SW 1271 (cell line): ENCODE results near the gene FGF14.

Experiments used
- DNase-seq, 2 experiments: peaks; one replicate each; lab custom pipeline; 2025; lab: John Stamatoyannopoulos, UW

FGF14 gene

DNA sequence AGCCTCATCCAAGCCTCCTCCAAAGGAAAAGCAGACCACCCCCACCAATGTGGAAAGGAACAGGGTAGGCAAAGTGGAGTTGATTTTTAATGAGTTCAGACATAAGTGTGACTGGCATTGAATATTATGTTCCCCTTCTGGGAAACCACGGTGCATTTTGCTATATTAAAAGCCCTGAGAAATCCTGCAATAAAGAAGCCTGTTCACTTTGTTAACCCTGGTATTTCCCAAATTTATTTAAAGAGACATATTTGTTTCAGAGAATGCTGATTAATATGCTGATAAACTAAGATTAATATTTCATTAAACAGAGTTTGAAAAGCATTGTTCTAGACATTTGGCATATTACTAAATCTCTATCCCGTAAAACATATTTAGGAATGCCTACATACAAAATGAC lies 151.4 kb downstream of the FGF14 start:
- DNase-seq: no peak

DNA sequence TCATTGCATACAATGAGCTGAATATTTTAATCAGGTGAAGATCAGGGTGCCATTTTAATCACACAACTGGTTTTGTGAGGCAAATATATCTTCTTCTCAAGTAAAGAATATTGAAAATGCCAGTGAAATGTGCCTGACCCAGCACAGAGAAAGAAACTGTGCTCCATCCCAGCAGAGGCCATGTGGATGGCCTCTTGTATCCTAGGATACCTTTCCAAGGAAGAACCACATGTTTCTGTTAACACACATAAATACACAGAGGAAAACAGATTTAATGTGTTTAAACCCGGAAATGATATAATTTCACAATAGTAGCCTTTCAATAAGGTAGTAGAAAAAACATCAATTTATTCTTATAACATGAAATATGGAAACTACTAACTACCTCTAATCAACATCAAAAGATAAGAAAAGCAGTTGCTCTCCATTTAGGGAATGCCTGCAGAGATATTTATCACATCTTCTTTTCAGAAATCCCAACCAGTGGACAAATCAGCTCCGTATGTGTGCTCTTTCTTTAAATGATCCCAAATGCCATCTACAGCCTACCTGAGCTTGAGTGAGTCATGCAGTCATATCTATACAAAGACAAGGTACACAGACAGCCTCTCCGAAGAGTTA lies 157.1 kb downstream of the FGF14 start:
- no peak for DNase-seq

DNA sequence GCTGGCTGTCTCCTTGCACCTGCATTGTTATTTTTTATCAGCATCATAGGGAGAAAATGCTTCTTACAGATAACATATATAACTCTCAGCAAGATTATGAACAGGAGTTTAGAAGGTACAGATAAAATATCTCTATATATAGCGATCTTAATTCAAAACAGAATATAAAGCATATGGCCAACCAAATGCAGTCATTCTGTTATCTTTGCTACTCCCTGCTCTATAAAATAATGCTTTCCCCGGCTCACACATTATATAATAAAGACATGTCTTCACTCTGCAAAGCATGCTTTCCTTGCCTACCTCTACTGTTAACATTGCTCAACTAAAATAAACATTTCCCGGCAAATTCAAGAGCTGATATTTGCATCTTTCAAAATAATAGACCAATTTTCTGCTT lies 161.7 kb downstream of the FGF14 start:
- no peak for DNase-seq

DNA sequence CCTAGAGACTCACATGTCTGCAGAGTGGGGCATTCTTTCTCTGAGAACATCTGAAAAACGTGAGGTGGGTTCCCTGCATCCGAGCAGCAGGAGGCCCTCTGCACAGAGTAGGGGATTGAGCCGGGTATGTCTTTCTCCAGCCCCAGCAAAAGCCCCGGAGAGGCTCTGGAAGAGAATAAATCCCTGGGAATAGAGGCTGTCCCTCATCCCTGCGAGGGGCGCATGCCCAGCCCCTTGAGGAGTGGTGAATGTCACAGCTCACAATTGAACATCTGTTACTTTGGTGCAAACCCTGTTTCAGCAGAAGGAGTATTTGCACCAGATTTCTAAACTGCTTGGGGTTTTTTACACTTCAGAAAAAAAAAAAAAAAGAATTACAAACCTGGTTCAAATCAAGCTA lies 164.6 kb downstream of the FGF14 start:
- no peak for DNase-seq

DNA sequence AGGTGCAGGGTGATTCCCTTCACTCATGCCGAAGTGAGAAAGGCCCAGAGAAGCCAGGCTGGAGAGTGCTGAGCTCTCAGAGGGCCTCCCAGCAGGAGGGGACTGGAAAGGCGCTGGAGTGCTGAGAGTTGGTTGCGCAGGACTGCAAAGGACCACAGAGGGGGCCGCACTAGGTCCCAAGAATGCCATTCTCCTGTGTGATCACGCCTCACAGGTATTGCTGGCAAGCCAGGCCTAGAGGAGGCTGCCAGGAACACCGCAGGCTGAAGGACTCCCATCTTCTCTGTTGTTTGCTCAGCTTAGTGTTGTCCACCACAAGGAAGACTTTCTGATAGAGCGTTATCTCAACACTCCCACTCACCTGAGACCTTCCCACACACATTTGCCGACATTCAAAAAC lies 165.0 kb downstream of the FGF14 start:
- no peak for DNase-seq

DNA sequence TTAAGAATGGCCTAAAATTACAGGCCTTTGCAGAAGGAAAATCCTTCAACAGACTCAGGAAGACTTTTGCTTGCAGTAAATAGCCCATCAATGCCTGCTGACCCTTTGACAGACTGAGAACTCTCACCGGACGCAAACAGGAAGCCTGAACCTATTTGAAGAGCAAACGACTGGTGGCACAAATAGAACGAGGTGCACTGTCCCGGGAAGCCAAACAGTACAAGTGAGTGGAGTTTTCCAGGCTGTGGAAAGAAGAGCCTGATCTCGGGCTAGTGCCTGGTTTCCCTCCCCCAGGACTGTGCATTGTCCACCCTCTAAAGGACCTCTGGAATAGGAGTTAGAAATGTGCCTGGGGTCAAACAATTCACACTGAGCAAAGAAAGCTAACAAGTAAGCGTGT lies 165.5 kb downstream of the FGF14 start:
- DNase-seq: no peak

DNA sequence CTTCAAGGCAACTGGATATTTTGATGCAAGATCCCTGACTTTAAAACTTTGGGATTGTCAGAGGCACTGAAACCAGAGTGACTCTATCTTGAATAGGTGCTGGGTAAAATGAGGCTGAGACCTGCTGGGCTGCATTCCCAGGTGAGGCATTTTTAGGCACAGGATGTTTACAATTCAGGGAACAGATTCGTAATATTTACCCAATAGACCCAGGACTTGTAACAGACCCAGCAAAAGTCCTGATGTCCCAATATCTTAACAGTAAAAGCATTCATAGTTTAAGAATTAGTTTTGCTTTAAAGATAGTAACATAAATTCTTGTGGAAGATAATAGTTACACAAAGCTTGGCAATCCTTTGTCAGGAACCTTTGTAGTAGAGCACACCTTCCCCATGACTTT lies 166.2 kb downstream of the FGF14 start:
- DNase-seq: no peak

DNA sequence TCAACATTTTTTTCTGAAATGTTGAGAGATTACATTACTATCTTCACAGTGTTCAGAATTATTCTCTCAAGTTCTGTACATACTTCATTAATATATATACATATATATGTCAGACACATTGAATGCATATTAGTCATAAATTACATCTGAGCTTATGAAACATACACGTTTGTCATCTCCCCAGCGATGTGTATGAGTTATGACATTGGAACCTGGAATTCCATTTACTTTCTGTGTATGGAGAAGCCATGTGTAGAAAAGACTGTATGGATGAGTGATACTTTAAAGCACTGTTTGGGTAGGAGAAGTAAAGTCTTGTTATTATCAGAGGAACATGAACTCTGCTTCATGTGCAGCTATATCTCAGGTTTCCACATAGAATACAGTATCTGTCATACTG lies 167.2 kb downstream of the FGF14 start:
- DNase-seq: no peak

DNA sequence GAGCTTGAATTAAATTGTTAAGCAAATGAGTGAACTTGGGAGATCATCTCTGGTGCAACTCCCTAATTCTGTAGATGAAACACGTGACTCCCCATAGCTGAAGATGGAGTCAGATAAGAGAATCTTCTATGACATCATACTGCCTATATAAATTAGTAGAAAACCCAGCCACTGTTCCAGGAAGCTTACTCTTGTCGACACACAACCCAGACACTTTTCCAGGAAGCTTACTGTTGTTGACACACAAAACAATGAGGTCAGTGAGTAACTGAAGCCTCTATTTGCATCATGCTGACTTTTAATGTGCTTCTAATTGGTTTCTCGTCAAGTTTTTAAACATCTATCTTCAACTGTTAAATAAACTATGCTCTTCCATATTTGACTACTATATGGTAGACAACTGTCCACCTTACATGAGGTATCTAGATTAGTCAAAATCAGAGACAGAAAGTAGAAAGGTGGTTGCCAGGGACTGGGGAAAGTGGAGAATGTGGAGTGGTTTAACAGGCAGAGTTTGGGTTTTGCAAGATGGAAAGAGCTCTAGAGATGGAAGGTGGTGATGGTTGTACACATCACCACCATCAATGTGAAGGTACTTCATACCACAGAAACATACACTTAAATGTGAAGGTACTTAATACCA lies 168.2 kb downstream of the FGF14 start:
- no peak for DNase-seq

DNA sequence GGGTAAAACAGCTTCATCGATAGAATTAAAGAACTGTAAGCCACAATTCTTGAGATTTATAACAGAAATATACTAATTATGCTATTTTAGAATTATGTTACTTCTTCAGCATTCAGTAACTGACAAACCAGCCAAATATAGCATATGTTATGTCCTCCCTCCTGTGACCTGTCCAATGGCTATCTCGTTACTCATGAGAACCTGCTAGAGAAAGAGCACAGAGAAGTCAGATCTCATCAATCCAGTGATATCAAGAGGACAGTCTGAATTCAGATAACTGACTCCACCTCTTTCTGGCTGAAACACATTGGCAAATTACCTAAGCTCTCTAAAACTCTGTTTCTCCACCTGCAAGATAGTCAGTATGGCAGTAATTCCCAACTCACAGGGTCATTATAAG lies 170.4 kb downstream of the FGF14 start:
- DNase-seq: no peak

DNA sequence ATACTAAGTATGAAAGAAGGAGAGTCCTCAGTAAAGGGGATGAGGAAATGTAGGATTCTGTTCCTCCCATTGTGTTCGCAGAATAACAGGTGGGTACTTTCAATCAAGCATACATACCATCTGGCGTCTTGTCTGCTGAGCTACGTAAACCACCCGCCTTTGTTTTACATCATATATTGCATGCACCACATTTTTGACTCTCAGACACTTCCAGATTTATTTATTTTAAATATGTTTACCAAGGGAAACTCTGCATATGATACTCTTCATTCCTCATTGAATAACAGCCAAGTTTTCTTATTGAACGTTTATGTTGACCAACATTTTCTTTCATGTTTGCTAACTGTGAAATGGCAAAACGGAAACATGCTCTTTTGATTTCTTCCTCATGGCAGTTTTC lies 174.1 kb downstream of the FGF14 start:
- no peak for DNase-seq

DNA sequence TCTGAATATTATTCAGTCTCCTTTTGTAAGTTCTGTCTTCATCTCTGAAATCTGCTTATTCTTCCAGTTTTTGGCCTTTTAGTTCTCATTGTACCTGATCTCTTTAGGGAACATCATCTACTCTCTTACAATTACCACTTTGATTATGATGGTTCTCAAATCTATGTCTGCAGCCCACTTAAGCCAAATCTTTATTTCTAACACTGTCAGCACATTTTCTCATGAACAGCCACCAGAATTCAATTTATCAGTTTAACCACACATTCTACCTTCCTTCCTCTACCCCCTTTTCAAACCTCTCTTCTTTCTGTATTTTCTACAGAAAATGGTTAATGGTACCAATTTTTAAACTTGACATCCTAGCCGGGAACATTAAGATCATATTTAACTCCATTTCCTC lies 175.3 kb downstream of the FGF14 start:
- DNase-seq: no peak

DNA sequence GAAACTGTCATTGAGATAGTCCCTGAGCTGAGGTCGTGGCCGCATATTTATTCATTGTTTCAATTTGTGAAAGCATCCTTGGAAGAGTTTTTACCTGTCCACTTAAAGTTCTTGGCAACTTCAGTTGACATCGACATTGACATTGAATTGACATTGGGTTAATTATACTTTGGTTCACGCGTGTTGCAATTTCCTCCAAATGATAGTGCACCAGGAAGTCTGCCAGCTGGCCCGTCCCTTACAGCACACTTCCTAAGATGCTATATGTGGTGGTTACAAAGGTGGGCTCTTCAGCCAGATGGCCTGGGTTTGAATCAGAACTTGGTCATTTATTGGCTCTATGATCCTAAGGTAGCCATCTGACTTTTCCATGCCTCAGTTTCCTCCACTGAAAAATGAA lies 176.0 kb downstream of the FGF14 start:
- DNase-seq: no peak

DNA sequence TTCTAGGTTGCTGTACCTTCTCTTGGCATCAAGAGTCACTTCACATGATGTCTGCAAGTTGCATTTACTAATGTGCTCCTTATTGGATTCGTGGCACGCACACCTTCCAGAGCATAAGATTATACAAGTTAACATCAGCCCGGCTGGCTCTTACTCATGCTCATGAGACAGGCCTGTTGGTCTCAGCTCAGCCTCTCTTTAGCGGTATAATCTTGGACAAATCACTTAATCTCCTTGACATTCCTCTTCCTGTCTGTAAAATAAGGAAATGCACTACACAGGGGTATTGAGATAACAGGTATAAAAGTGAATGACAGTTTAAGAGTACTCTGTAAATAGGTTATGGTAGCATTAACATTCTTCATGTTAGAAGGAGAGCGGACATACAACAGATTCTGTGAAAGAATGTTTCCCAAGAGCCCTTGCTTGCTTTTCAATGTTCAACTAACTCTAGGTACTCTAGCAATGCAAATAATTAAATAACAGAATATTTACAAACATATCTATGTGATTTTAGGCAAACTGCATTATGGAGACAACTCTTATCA lies 181.1 kb downstream of the FGF14 start:
- DNase-seq: no peak

DNA sequence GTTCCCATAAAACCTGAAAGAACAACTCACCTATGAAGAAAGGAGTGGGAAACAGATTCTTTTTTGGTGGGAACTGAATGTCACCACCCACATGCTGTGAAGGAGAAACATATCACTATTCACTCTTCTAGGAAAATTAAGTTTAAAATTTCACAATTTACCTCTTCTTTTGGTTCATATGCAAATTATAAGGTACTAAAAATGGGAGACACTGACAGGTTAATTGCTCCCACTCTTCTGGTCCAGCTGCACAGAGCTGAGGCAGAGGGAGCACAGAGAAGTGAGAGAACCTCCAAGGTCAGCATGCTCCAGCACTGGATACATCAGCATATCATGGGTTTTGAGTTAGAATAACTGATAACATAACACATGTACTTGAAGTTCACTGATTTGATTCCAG lies 186.9 kb downstream of the FGF14 start:
- no peak for DNase-seq

DNA sequence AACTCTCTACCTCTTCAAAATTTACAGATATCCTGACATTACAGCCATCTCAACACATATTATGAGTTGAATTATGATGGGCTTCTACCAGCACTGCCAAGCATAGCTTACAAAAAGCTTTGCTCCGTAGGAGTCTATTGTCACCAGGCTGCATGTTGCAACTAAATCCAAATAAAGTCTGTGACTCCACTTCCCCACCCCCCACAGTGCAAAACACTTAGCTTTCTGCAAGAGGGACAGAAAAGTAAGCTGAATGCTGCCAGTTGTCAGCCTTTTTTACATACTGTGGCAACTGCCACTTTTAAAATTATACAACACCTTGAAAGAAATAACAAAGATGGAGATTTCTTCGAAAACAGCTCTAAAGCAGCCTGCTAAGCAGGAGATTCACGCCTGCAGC lies 189.1 kb downstream of the FGF14 start:
- DNase-seq: no peak

DNA sequence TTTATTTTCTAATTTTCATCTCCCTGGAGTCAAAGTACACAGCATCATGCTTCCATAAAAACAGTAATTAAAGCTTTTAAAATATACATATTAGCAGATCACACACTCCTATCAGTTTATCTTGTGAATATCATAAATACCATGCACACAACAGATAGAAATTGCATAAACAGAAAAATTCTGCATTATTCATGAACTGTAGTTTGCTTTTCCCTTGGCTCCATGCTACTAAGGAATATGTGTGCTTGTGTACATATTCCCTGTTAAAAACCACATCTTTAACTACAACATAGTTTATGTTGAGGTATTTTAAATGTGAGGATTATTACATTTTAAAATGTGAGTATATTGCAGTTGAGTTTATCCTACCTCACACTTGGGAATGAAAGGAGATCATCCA lies 193.5 kb downstream of the FGF14 start:
- DNase-seq: no peak

DNA sequence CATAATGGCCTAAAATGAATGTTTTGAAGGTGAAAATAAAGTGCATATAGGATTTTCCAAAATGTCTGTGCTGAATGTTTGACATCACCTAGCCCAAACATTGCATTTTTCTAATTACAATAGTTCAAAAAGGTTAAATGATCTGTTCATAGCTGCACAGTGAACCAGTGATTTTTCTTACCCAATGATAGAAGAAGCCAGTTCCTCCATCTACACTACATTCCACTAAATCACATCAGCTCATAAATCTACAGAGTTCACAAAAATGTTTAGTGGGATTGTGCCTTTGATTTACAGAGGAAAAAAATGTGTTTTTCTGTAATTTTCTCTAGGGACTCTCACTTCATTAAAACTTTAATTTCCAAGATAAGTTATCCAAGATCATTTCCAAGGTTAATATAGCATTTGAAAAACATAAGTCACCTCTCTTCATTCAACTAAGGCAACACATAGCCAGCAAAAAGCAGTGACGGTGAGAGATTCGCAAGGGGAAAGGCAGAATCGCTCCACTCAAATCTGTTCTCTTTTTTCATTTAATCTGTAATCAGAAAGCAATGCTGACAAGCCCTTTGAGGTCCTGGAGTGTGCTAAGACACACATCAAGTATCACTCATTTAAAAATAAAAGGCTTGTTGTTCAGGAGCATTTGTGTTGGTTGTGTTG lies 194.0 kb downstream of the FGF14 start:
- DNase-seq: no peak

DNA sequence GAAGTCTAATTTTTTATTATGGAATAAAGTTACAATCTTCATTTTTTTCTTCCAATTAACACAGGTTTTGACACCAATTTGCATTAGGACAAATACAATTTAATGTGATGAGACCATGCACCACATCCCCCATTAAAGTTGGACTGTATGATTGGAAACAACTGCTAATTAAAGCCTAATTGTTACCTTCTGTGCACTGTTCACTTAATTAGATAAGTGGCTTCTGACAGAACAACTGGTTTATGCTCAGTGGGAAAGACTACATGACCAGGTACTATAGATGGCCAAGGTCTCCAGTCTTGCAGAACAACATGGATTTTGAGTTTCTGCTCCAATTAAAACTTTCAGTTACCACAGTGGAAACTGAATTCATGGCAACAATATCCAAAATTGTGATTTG lies 198.1 kb downstream of the FGF14 start:
- DNase-seq: no peak

DNA sequence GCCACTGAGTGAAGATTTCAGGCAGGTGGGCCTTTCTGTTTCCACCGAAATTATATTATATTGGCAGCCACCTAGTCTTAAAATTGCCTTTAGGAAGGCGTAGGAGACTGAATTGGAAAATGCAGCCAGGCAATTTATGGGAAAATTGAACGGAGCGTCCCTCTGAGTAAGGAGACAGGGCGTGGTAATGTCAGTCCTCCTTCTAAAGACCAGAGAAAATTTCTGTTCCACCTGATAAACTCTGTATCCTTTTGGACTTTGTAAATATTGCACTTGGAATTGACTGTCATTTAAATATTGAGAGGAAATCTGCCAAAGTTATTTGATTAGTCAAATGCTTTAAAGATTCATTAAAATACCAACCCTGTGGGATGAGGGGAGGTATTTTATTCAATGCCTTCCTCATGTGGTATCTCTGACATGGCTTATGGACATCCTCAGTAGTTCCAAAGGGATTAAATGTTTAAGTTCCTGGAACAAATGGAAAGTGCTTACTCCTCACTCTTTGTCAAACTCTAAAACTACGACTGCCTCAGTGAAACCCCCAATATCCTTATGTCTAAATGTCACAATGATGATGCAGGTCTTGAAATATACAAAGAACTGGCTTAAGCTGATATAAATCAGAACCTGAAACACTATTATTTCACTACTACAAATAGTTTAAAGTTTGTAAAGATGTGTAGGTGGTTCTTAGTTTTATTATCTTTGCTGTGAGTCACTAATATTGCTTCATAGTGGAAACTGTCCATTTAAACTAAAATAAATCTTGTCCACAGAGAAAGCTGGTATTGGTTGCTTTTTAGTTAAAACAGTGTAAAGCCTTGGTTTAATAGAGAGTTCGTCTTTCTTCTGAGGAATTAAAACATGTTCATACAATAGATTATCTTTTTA lies 203.2 kb downstream of the FGF14 start:
- no peak for DNase-seq

DNA sequence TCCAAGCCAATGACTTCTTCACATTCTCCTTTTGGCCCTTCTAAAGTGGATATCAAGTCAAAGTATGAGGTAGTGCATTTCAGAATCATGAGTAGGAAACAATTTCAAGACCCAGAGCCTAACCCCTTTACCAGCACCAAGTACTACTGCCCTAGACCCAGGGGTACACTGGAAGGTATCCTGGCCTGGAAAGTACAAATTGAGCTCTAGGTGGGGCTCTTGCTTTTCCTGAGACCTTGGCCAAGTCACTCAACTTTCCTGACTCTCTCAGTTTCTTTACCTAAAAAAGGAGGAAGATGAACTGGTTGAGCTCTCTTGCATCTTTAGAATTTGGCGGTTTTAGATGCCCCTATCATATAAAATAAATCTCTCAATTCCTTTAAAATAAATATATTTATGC lies 204.7 kb downstream of the FGF14 start:
- DNase-seq: no peak
